ENCODE data around the gene LAMA5.

LAMA5 gene

GRCh38 chr20:62349556-62350097 lies 17.5 kb downstream of the LAMA5 start:
- DNase-seq (ENCODE audit: low read depth, low spot score), result no peak

GRCh38 chr20:62348604-62349003 lies 18.5 kb downstream of the LAMA5 start:
- no peak for DNase-seq (ENCODE audit: low read depth, low spot score)

DNA sequence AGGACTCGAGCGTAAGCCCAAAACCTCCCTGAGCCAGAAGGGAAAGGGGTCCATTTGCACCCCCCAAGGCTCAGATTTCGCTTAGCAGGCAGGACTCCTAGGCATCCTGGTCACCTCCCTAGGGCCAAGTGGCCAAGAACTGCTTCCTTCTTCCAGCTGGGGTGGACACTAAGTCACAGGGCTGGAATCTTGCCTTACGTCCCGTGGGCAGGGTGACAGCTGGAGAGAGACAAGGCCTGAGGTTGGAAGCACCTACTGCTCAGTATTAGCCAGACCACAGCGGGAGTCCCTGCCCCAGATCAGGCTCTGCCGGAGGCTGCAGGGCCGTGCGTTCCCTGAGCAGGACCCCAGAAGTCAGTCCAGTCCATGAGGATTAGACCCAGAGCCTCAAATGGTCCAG lies 19.7 kb downstream of the LAMA5 start:
- DNase-seq (ENCODE audit: low read depth, low spot score), result no peak

- no peak for DNase-seq (ENCODE audit: low read depth, low spot score)
Observed at GRCh38 chr20:62347151-62347404, 20.0 kb downstream of the LAMA5 start.

DNA sequence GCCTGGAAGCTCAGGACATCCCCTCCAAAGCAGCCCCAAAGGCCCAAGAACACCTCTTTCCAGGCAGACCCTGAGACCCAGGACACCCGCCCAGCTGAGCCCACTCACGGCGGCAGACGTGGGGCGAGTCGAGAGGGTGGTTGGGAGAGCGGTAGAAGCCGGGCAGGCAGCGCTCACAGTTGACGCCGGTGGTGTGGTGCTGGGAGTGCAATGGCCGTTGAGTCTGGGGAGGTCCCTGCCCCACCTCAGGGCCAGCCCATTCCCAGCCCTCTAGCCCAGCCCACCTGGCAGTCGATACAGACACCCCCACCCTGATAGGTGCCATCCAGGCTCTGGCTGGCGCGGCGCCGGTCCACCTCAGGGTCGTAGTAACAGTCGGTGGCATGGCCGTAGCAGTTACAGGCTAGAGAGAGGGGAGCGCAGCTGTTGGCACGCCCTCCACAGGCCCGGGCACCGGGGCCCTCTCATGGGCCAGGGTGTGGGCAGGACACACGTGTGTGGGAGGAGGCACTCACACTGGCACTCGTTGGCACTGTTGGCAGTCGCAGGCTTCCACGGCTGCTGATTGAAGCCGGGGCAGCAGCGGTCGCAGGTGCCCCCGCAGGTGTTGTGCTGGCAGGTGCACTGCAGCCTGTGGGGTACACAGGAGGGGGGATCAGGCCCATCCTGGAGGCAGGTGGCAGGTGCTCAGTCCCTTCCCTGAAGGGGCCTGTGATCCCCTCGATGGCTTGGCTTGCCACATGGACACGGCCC lies 20.5 kb downstream of the LAMA5 start:
- DNase-seq (ENCODE audit: low read depth, low spot score), result no peak

DNA sequence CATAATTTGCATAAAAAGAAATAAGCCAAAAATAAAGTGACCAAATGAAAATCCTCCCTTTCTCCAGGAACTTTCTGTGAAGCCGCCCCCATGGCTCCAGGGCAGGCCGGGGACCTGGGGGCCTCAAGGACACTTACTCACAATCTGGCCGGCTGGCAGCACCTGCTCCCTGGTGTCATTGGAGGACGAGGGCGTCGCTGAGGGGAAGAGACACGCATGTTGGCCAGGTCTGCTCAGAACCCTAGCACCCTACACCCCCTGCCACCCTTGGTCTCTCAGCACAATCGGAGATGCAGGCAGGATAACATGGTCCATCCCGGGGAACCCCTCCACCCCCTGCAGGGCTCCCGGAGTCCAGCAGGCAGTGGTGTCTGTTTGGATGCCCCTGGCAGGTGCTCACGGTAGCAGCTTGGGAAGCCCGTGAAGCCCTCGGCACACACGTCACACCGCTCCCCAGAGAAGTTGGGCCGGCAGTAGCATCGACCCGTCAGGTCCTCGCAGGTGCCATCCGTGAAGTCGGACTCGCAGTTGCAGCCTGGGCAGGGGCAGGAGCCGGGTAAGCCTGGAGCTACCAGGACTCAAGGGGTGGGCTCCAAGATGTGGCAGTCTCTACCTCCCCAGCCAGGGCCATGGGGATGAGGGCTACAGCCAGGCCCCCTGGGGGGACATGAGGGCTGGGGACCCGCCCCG lies 21.3 kb downstream of the LAMA5 start:
- no peak for DNase-seq (ENCODE audit: low read depth, low spot score)

GRCh38 chr20:62344782-62345181 lies 22.3 kb downstream of the LAMA5 start:
- no peak for DNase-seq (ENCODE audit: low read depth, low spot score)

DNA sequence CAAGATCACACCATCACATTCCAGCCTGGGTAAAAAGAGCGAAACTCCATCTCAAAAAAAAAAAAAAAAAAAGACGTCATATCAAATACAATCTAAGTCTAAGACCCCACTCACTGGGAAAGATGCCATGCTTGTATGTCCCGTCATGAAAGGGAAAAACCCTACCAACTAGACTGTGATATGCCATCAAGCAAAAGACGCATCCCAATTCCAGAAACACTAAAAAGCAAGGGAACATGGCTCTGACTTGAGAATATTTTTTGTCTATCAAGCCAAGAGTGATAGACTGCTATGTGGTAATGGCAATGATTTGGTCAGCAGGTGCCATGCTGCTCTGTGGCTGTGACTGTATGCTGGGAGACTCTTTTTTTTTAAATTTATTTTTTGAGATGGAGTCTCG lies 23.0 kb downstream of the LAMA5 start:
- DNase-seq (ENCODE audit: low read depth, low spot score), result no peak

GRCh38 chr20:62342910-62343309 lies 24.2 kb downstream of the LAMA5 start:
- DNase-seq (ENCODE audit: low read depth, low spot score), result no peak

- no peak for DNase-seq (ENCODE audit: low read depth, low spot score)
Observed at GRCh38 chr20:62339647-62340062, 27.5 kb downstream of the LAMA5 start.

DNA sequence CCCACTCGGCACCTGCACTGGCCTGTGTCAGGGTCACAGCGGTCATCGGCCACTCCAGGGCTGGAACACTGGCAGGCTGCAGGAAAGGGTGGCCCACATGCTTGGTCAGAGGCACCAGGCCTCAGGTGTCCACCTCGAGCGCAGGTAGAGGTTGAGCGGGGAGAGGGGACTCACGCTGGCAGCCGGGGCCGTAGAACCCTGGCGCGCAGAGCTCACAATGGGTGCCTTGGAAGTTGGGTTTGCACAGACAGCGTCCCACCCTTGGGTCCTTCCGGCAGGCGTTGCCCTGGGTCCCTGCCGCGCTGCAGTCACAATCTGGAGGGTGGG lies 28.9 kb downstream of the LAMA5 start:
- DNase-seq (ENCODE audit: low read depth, low spot score), result no peak

DNA sequence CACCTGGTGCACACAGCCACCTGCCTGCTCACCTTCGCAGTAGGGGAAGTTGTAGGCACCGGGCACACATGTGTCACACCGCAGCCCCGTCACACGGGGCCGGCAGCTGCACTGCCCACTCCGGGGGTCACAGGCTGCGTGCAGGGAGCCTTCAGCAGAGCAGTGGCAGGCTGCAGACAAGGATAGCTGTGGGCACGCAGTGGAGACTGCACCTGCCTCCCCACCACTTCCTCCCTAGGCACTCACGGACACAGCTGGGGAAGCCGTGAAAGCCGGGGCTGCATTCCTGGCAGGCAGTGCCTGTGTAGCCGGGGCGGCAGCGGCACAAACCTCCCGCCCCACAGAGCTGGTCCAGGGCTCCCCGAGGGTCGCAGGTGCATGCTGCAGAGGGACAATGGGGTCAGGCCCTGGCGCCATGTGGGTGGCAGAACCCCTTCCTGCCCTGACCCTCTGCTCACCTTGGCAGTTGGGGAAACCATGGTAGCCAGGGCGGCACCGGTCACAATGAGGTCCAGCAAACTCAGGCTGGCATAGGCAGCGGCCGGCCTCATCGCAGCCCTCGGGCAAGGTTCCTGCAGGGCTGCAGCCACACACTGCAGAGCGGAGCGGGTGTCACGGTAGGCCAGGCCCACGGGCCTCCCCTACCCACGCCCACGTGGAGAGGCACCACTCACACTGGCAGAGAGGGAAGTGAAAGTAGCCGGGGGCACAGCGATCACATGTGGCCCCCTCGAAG lies 29.4 kb downstream of the LAMA5 start:
- DNase-seq (ENCODE audit: low read depth, low spot score), result no peak

DNA sequence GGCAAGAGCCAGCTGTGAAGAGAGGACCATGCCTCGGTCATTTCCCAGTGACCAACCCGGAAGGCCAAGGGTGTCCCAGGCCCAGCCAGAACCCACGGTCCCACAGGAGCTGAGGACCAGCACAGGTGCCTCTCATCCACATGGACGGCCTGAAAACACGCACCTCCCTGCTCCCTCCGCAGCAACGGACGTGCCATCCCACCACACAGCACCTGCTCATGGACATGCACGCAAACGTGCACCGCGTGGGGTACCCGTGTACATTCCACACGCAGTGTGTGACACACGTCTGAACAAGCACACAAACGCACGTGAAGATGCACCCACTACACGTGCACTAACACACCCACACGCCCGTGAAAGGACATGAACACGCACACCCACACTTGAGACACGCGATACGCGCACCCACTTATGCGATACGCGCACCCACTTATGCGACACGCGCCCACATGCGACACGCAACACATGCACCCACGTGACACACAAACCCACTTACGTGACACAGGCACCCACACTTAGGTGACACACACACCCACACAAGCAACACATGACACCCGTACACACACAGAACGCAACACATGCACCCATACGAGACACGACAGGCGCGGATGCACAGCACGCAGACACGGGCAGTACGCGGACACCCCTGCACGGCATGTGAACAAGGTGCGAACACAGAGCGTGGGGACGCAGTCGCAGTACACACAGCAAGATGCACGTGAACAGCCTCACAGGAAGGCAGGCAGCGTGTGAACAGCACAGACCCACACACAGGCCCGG lies 30.1 kb downstream of the LAMA5 start:
- DNase-seq (ENCODE audit: low read depth, low spot score), result no peak

GRCh38 chr20:62336329-62336728 lies 30.8 kb downstream of the LAMA5 start:
- DNase-seq (ENCODE audit: low read depth, low spot score), result no peak

DNA sequence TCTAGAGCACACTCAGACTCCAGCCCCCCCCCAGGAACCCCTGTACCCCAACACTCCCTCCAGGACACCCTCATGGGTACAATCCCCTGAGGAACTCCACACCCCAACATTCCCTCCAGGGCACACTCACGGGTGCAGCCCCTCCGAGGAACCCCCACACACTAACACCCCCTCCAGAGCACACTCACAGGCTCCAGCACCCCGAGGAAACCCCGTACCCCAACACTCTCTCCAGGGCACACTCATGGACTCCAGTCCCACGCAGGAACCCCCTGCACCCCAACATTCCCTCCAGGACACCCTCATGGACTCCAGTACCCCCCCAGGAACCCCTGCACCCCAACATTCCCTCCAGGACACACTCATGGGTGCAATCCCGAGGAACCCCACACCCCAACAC lies 31.6 kb downstream of the LAMA5 start:
- no peak for DNase-seq (ENCODE audit: low read depth, low spot score)

DNA sequence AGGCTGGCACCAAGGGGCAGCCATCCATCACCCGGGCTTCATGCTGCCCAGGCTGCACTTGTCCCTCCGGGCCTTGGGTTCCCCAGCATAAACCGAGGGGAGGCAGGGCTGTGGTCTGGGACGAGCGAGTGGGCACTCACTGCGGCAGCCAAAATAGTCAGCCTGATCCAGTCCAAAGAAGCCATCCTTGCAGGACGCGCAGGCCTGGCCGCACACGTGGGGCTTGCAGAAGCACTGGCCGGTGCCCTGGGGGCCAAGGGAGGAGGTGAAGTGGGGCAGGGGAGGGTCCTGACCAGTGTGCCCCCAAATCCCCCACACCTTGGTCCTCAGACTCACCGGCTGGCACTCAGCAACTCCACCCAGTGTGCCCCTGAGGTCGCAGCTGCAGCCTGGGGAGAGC lies 32.2 kb downstream of the LAMA5 start:
- DNase-seq (ENCODE audit: low read depth, low spot score), result no peak

GRCh38 chr20:62333820-62334595 lies 33.1 kb downstream of the LAMA5 start:
- no peak for DNase-seq (ENCODE audit: low read depth, low spot score)

DNA sequence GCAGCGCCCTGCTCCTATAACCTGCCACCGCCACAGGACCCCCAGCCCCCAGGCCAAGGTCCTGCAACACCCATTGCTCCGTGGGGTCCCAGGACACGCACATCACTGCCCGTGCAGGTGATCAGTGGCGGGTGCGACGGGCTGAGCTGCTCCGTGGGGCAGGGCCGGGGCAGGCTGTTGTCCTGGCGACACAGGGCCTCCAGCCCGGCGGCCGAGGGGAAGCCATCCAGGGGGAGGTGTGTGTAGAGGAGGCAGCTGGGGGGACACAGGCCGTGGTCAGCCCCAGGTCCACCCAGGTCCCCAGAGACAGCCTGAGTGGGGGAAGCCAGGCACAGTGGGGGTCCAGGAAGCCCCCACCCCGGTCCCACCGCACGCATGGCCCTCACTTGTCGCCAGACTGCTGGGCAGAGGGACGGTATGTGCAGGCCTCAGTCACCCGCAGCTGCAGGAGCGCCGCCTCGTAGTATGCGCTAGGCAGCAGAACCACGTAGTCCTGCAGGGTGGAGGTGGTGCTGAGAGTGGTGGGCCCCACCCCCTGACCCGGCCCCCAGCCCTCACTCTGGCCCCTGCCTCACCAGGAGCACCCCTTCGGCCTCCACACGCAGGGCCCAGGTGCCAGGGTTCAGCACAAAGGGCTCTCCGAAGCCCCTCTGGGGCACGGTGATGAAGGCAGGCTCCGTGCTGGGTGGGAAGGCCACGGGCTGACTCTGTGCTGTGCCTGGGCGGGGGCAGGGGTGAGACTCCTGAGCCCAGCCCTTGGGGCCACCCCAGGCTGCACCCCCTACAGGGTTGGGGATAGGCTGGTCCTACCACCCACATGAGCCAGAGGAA lies 33.9 kb downstream of the LAMA5 start:
- DNase-seq (ENCODE audit: low read depth, low spot score), result no peak

- DNase-seq (ENCODE audit: low read depth, low spot score), result no peak
Observed at GRCh38 chr20:62332421-62332820, 34.7 kb downstream of the LAMA5 start.

DNA sequence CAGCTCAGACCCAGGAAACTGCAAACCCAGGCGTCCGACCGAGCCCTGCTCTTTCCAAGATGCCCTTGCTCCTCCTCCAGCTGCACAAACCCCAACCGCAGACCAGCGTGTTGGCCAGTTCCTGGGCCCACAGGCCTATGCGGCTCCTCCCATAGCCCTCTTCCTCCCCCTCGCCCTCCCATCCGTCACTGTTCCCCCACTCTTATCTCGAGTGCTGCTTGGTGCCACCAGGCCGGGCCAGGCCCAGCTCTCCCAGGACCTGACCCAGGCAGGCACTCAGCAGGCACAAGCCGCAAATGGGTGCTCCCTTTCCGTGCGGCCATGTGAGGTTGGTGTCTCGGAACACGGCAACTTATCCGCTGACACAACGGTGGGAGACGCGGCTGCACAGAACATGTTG lies 35.8 kb downstream of the LAMA5 start:
- DNase-seq (ENCODE audit: low read depth, low spot score), result no peak
